Stimulated activated CD4-positive, alpha-beta T cell treated with anti-CD3 and anti-CD28 coated beads, Interleukin-15, amount 100 ng/mL, for 1 hour (primary cell): Measurements from ENCODE around the gene DNM2.
A peak's percentile ranks its signal among the peaks of the same experiment; 100 is the strongest.
"Not testable (repeated sequence)": the region's sequence is repeated elsewhere in the genome, so short reads cannot be mapped to it uniquely, and the experiment has no call there.

Experiments
- DNase-seq, 2 donors: peaks; one replicate each; pipeline ENCODE4 v3.0.0-alpha.2; 2020; ENCODE audit warnings: low read depth in 1 of 2, low spot score in 1 of 2

The DNM2 gene

GRCh38 chr19:10751109-10751953, 33.5 kb downstream of the DNM2 start:
- DNase-seq, result no peak

DNA sequence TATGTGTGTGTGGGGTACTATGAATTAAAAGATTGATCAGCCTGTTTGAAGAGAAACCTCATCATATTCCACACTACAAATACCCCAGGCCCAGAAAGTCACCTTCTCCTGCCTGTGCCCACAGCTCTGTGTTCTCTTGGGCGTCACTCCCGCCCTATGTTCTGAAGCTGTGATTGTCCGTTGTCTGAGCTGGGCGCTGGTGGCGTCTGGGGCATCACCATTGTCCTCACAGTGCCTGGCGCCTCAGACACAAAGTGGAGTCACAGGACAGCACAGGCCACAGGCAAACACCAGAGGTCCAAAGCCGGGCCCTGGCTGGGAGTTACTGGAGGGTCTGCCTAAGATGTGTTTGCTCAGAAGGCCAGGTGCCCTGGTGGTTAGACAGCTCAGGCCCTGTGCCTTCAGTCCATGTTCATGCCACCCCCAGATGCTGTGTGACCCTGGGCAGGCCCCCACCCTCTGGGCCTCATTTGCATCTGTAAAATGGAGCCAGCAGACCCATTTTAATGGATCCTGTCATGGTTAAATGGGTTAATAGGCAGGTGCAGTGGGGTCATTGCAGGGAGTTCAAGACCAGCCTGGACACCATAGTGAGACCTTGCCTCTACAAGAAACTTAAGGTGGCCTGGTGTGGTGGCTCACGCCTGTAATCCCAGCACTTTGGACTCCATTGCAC, 34.5 kb downstream of the DNM2 start:
- DNase-seq, result no peak

GRCh38 chr19:10752913-10753704, 35.2 kb downstream of the DNM2 start:
- DNase-seq, result no peak

DNA sequence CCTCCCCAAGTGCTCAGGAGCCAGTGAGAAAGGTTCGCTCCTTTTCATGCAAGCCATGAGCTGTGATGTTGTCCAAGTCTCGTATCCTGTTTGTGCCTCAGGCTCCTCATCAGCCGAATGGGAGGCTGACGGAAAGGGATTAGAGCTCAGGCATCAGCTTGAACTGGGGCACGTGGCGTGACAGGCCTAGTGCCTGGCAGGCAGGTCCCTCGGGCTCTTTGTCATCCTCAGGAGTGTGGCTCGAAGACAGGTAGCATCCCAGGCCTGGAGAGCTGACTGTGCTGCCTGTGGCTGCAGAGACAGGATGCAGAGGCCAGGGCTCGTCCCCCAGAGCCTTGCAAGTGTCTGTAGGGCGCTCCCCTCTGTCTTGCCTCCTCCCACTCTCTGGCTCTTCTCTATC, 38.5 kb downstream of the DNM2 start:
- no peak for DNase-seq

DNA sequence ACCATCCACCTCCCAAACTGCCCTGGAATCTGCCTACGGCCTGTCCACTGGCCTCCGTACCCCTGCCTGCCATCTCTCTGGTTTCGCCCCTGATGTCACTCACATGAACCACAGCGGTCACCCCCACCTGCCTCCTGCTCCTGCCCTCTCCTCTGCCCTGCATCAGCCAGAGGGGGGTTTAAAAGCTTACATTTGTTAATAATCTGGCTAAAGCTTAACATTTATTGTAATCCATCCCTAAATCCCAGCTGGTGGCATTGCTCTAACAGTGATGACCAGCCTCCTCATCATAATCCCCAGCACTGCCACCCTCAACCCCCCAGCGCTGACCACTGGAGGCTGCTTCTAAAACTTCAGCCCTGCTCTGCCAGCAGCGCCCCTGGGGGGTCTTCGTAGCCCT, 38.9 kb downstream of the DNM2 start:
- no peak for DNase-seq

GRCh38 chr19:10758050-10758449, 40.2 kb downstream of the DNM2 start:
- not testable (repeated sequence) for DNase-seq

DNA sequence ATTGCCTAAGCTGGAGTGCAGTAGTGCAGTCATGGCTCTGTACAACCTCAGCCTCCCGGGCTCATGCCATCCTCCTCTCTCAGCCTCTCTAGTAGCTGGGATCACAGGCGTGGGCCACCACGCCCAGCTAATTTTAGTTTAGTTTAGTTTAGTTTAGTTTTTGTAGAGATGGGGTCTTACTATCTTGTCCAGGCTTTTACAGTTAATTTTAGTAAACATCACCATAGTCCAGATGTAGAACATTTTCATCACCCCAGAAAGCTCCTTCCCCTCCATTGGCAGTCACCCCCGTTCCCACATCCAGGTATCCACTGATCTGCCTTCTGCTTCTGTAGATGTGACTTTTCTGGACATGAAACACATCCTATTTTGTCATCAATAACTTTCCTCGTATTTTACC, 41.1 kb downstream of the DNM2 start:
- DNase-seq, result no peak

- DNase-seq, result peak in 1 of 2 donors; percentile 16
These were observed 42.5 kb downstream of the DNM2 start for GRCh38 chr19:10760273-10760944.

GRCh38 chr19:10761443-10762250, 43.8 kb downstream of the DNM2 start:
- no peak for DNase-seq

DNA sequence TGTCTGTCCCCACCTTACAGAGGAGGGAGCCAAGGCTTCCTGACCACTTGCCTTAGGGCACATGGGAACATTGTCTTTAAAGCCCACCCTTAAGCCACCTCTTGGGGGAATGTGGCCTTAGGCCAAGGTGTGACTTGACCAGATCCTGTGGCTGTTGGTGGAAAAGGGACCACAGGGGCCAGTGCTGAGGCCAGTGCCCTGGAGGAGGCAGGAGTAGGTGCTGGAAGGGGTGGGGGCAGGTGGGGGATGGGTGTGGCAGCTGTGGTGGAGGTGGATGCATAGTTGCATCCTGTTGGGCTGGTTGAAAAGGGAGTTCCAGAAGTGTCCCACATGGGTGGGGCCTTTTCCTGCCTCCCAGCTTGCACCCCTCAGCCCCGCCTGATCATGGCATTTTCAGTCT, 44.8 kb downstream of the DNM2 start:
- DNase-seq, result no peak

- DNase-seq, result no peak
These were observed 45.5 kb downstream of the DNM2 start for GRCh38 chr19:10763411-10763810.

- no peak for DNase-seq
These were observed 46.0 kb downstream of the DNM2 start for GRCh38 chr19:10763828-10764339.

GRCh38 chr19:10764340-10764894, 46.5 kb downstream of the DNM2 start:
- DNase-seq, result no peak

- DNase-seq, result no peak
These were observed 48.3 kb downstream of the DNM2 start for GRCh38 chr19:10766049-10766623.

DNA sequence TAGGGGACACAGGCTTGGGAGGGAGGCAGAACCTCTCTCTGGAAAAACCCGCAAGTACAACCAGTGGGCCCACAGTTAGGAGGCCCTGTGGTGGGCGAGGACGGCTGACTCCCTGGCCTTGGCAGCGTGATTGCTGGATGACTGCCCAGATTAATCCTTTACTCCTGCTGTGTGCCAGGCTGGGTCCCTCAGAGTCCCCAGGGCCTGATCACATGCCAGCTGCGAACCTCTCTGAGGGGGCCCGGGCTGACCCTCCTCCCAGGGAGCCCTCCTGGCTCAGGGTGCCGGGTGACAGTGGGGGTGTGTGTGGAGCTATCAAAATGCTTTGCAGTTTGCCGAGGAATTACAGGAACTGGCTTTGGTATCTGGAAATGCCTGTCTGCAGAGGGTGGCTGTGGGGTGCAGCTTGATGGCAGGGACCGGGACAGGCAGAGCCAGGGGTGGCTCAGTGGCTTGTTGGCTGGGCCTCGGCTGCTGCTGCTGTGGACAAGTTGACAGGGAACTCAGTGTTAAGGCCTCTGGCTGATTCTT, 48.9 kb downstream of the DNM2 start:
- DNase-seq, result no peak

DNA sequence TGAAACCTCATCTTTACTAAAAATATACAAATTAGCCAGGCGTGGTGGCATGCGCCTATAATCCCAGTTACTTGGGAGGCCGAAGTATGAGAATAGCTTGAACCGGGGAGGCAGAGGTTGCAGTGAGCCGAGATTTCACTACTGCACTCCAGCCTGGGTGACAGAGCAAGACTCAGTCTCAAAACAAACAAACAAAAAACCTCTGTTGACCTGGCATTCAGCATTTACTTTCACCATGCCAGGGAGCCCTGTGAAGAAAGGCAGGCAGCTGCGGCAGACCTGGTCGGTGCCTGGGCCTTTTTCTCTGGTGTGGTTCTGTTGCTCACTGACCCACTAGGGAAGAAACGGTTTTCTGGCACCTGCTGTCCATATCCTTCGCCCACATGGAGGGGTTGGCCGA, 49.8 kb downstream of the DNM2 start:
- DNase-seq, result no peak

DNA sequence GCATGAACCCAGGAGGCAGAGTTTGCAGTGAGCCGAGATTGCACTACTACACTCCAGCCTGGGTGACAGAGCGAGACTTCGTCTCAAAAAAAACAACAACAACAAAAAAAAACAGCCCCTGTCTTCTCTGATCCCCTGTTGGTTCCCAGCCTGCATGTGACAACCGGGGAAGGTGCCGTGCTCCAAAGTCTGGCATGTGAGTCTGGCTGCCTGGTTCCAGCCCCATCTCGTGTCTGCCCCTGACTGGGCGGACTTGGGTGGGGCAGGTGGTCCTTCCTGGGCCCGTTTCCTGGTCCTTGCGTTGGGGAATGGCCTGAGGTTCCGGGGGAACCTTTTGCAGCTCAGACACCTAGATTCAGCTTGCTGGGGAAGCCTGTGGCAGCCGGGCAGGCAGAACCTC, 50.5 kb downstream of the DNM2 start:
- no peak for DNase-seq

DNA sequence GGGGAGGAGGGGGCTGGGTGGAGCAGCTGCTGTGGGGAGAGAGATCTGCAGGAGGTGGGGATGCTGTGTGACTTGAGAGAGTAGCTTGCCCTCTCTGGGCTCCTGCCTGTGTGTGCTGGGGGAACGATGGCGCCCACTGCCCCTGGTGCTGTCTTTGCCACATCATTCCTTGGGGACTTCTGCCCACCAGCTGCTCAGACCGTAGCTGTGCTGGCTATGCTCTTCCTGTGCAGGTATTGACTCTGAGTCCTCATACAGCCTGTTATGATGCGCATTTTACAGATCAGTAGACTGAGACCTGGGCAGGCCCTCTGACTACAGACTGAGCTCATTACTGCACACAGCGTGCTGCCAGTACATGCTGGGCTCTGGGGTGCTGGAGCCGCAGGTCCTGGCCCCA, 51.1 kb downstream of the DNM2 start:
- no peak for DNase-seq
